HepG2 (cell line): ENCODE measurements around the gene TMEM131L. TPM values are rescaled to one million over a fixed set of nuclear protein-coding genes. Genes with fewer than 3 reads are reported as not detected.
A peak's percentile ranks its signal among the peaks of the same experiment; 100 is the strongest.

Experiments
- ARNTL ChIP-seq: sonication (generic); formaldehyde crosslinking; IDR thresholded peaks from 2 replicates; pipeline ENCODE4 v1.4.0; 2020; ENCODE audit warnings: mild to moderate bottlenecking, missing genetic modification reagents
- DMAP1 ChIP-seq: IDR thresholded peaks from 2 replicates; pipeline ENCODE4 v1.6.1; 2016
- FOSL1 ChIP-seq: sonication (generic); formaldehyde crosslinking; IDR thresholded peaks from 2 replicates; pipeline ENCODE4 v1.9.0; 2021; ENCODE audit warnings: missing genetic modification reagents, borderline replicate concordance
- KDM5B ChIP-seq: sonication (generic); formaldehyde crosslinking; IDR thresholded peaks from 2 replicates; pipeline ENCODE4 v1.4.0; 2020; ENCODE audit warnings: missing genetic modification reagents, mild to moderate bottlenecking, borderline replicate concordance
- MAZ ChIP-seq, 2 experiments: sonication (generic) in 1 of 2; formaldehyde crosslinking in 1 of 2; IDR thresholded peaks; 2 replicates each; pipeline versions ENCODE4 v1.5.0 to v1.6.1; 2012 to 2020; ENCODE audit warnings: low read depth in 2 of 2, mild to moderate bottlenecking in 2 of 2, borderline replicate concordance in 1 of 2, improper control_type of control experiment in 1 of 2, low read length in 1 of 2, missing genetic modification reagents in 1 of 2, moderate library complexity in 1 of 2
- MEIS1 ChIP-seq: sonication (generic); formaldehyde crosslinking; IDR thresholded peaks from 2 replicates; pipeline ENCODE4 v1.9.0; 2021; ENCODE audit warnings: mild to moderate bottlenecking, missing genetic modification reagents, moderate library complexity, borderline replicate concordance
- NR2F1 ChIP-seq, 2 experiments: fragments of 450-650 bp in 1 of 2; formaldehyde crosslinking in 1 of 2; IDR thresholded peaks; 2 replicates each; pipeline versions ENCODE4 v1.5.0 to v1.6.1; 2016 to 2020; ENCODE audit warnings: mild to moderate bottlenecking in 1 of 2, missing compliant biosample characterization in 1 of 2, missing genetic modification reagents in 1 of 2, moderate library complexity in 1 of 2
- RARA ChIP-seq: IDR thresholded peaks from 2 replicates; pipeline ENCODE4 v1.6.1; 2016; ENCODE audit warnings: missing genetic modification reagents, missing compliant biosample characterization
- RFXAP ChIP-seq: sonication (generic); formaldehyde crosslinking; IDR thresholded peaks from 2 replicates; pipeline ENCODE4 v1.4.0; 2020; ENCODE audit warnings: missing genetic modification reagents, borderline replicate concordance
- RXRA ChIP-seq: sonication (generic); formaldehyde crosslinking; IDR thresholded peaks from 2 replicates; pipeline ENCODE4 v1.5.1; 2020; ENCODE audit warnings: missing genetic modification reagents
- ZNF292 ChIP-seq: sonication (generic); formaldehyde crosslinking; IDR thresholded peaks from 2 replicates; pipeline ENCODE4 v1.8.1; 2022; ENCODE audit warnings: mild to moderate bottlenecking, low read depth, missing genetic modification reagents, borderline replicate concordance
- ZNF569 ChIP-seq: sonication (generic); formaldehyde crosslinking; IDR thresholded peaks from 2 replicates; pipeline ENCODE4 v1.5.0; 2020; ENCODE audit warnings: mild to moderate bottlenecking, missing genetic modification reagents, moderate library complexity, borderline replicate concordance
- ZNF891 ChIP-seq: sonication (generic); formaldehyde crosslinking; IDR thresholded peaks from 2 replicates; pipeline ENCODE4 v1.5.0; 2020; ENCODE audit warnings: mild to moderate bottlenecking, missing genetic modification reagents
- polyA plus RNA-seq, 8 experiments: library from polyadenylated mRNA; depleted of rRNA in 3 of 8; stranded (reverse) in 7 of 8; unstranded in 1 of 8; fragments of >200 nt; fragmentation: Illumina TruSeq in 4 of 8; extraction: Trizol in 4 of 8; gene quantifications; 2 replicates each; pipeline versions ENCODE4 v1.2.1 to v1.2.3, GENCODE V29; 2011 to 2016; ENCODE audit warnings: low read depth in 4 of 8, missing spikeins in 1 of 8, mixed read lengths in 1 of 8; ENCODE audit not compliant: insufficient read depth in 1 of 8
- total RNA-seq, 5 experiments: library from RNA; depleted of rRNA; stranded (reverse); fragments of >200 nt; fragmentation: Illumina TruSeq; extraction: Trizol; gene quantifications; 2 replicates each; pipeline ENCODE4 v1.2.3, GENCODE V29; 2016; ENCODE audit warnings: low read depth in 1 of 5
- TF ChIP-seq, protein P1 (sequence below): IDR thresholded peaks from 2 replicates; pipeline ENCODE4 v1.6.1; 2016; ENCODE audit warnings: control low read depth
- TF ChIP-seq, protein P2 (sequence below): sonication (generic); formaldehyde crosslinking; IDR thresholded peaks from 2 replicates; pipeline ENCODE4 v1.9.0; 2021; ENCODE audit warnings: missing genetic modification reagents, borderline replicate concordance
- TF ChIP-seq, protein P3 (sequence below): sonication (generic); formaldehyde crosslinking; IDR thresholded peaks from 2 replicates; pipeline ENCODE4 v1.8.0; 2022; ENCODE audit warnings: mild to moderate bottlenecking, missing genetic modification reagents; ENCODE audit not compliant: insufficient replicate concordance
- TF ChIP-seq, protein P4 (sequence below): IDR thresholded peaks from 2 replicates; pipeline ENCODE4 v1.6.1; 2016; ENCODE audit warnings: mild to moderate bottlenecking, missing biosample characterization, missing genetic modification reagents
- TF ChIP-seq, protein P5 (sequence below): sonication (generic); formaldehyde crosslinking; IDR thresholded peaks from 2 replicates; pipeline ENCODE4 v1.4.0; 2020; ENCODE audit warnings: mild to moderate bottlenecking, missing genetic modification reagents
- TF ChIP-seq, protein P6 (sequence below): sonication (generic); formaldehyde crosslinking; IDR thresholded peaks from 2 replicates; pipeline ENCODE4 v1.8.0; 2023; ENCODE audit warnings: mild to moderate bottlenecking, missing genetic modification reagents

Gene TMEM131L
- total and polyA plus RNA-seq, 2 of the 13 experiments (the other 11 are each of a cell fraction or from before 2014, with no cell fraction given) = 2.2 to 4.5 TPM

DNA sequence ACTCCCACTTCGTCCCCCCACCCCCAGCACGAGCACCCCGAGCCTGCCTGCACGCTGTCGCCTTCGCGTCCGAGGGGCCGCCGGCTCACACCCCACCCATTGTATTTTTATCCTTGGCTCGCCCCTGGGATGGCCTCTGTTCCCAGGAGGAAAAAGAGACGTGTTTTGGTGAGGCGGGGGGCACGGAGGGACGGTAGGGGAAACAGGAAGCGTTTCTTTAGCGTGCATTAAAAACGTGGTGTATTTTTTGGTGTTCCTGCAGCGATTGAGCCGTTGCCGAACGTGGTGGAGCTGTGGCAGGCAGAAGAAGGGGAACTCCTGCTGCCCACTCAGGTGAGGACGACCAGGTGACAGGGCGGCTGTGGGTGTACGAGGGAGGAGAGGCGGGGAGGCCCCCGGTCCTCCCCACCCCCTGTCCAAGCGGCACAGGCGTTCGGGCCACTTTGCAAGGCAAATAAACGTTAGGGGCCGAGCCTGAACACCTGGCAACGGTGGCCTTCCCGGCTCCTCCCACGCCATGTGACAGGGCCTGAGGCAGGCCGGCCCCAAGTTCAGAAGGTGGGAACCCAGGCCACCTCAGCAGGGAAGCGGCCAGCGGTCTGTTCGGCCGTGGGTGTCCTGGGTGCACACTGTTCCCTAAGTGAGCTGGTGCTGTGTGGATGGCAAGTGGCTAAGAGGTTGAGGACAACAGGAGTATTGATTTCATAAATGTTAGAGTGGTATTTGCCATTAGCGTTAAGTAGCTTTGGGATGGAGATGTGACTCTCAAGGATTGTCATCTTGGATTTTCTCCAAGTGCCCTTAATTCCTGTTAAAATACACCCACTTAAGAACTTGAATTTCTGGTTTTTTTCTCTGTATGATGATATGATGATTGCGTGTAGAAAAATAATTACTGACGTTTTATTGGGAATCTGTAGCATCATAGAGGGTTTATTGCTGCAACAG, 1.1 kb downstream of the TMEM131L start (continued):
- TF ChIP-seq KDM5B (peak; percentile 52; the same call in 1 of the 2 replicates), ZNF569 (no peak), NR2F1 (CRISPR knock-in tag; IDR thresholded peaks at IDR 0.05) (no peak), RXRA (CRISPR knock-in tag) (peak; percentile 24; the same call in 1 of the 2 replicates), MEIS1 (CRISPR knock-in tag) (no peak), FOSL1 (no peak), DMAP1 (CRISPR knock-in tag) (peak; percentile 42; the same call in 1 of the 2 replicates), ZNF891 (CRISPR knock-in tag) (0 out of 2 replicates have a peak, but pooled peaks have one; percentile 49), ZNF292 (CRISPR knock-in tag) (0 out of 2 replicates have a peak, but pooled peaks have one; percentile 48), MAZ (IDR thresholded peaks at IDR 0.05; ENCODE audit: borderline replicate concordance, low read depth, low read length) (no peak), MAZ (CRISPR knock-in tag; IDR thresholded peaks at IDR 0.05; ENCODE audit: low read depth) (0 out of 2 replicates have a peak, but pooled peaks have one; percentile 38), RFXAP (CRISPR knock-in tag) (no peak), RARA (CRISPR knock-in tag) (no peak), ARNTL (CRISPR knock-in tag) (peak; percentile 27; the same call in 1 of the 2 replicates)
- TF ChIP-seq, protein P1, sequence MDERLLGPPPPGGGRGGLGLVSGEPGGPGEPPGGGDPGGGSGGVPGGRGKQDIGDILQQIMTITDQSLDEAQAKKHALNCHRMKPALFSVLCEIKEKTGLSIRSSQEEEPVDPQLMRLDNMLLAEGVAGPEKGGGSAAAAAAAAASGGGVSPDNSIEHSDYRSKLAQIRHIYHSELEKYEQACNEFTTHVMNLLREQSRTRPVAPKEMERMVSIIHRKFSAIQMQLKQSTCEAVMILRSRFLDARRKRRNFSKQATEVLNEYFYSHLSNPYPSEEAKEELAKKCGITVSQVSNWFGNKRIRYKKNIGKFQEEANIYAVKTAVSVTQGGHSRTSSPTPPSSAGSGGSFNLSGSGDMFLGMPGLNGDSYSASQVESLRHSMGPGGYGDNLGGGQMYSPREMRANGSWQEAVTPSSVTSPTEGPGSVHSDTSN (CRISPR knock-in tag) = no peak
- TF ChIP-seq, protein P2, sequence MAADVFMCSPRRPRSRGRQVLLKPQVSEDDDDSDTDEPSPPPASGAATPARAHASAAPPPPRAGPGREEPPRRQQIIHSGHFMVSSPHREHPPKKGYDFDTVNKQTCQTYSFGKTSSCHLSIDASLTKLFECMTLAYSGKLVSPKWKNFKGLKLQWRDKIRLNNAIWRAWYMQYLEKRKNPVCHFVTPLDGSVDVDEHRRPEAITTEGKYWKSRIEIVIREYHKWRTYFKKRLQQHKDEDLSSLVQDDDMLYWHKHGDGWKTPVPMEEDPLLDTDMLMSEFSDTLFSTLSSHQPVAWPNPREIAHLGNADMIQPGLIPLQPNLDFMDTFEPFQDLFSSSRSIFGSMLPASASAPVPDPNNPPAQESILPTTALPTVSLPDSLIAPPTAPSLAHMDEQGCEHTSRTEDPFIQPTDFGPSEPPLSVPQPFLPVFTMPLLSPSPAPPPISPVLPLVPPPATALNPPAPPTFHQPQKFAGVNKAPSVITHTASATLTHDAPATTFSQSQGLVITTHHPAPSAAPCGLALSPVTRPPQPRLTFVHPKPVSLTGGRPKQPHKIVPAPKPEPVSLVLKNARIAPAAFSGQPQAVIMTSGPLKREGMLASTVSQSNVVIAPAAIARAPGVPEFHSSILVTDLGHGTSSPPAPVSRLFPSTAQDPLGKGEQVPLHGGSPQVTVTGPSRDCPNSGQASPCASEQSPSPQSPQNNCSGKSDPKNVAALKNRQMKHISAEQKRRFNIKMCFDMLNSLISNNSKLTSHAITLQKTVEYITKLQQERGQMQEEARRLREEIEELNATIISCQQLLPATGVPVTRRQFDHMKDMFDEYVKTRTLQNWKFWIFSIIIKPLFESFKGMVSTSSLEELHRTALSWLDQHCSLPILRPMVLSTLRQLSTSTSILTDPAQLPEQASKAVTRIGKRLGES (CRISPR knock-in tag) = no peak
- TF ChIP-seq, protein P3, sequence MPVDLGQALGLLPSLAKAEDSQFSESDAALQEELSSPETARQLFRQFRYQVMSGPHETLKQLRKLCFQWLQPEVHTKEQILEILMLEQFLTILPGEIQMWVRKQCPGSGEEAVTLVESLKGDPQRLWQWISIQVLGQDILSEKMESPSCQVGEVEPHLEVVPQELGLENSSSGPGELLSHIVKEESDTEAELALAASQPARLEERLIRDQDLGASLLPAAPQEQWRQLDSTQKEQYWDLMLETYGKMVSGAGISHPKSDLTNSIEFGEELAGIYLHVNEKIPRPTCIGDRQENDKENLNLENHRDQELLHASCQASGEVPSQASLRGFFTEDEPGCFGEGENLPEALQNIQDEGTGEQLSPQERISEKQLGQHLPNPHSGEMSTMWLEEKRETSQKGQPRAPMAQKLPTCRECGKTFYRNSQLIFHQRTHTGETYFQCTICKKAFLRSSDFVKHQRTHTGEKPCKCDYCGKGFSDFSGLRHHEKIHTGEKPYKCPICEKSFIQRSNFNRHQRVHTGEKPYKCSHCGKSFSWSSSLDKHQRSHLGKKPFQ (CRISPR knock-in tag) = peak; percentile 14
- TF ChIP-seq, protein P4, sequence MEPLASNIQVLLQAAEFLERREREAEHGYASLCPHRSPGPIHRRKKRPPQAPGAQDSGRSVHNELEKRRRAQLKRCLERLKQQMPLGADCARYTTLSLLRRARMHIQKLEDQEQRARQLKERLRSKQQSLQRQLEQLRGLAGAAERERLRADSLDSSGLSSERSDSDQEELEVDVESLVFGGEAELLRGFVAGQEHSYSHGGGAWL (CRISPR knock-in tag) = peak; percentile 33; the same call in 1 of the 2 replicates
- TF ChIP-seq, protein P5, sequence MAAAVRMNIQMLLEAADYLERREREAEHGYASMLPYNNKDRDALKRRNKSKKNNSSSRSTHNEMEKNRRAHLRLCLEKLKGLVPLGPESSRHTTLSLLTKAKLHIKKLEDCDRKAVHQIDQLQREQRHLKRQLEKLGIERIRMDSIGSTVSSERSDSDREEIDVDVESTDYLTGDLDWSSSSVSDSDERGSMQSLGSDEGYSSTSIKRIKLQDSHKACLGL = peak; percentile 27; the same call in 1 of the 2 replicates
- TF ChIP-seq, protein P6, sequence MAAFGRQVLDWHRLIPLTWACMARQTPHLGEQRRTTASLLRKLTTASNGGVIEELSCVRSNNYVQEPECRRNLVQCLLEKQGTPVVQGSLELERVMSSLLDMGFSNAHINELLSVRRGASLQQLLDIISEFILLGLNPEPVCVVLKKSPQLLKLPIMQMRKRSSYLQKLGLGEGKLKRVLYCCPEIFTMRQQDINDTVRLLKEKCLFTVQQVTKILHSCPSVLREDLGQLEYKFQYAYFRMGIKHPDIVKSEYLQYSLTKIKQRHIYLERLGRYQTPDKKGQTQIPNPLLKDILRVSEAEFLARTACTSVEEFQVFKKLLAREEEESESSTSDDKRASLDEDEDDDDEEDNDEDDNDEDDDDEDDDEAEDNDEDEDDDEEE (CRISPR knock-in tag) = 0 out of 2 replicates have a peak, but pooled peaks have one; percentile 19
